HepG2 (cell line): ENCODE results near the gene U2AF2. TPM values are rescaled to one million over a fixed set of nuclear protein-coding genes. Genes with fewer than 3 reads are reported as not detected.
A peak's percentile ranks its signal among the peaks of the same experiment; 100 is the strongest.

Experiments used
- ATAD3A ChIP-seq: sonication (generic); formaldehyde crosslinking; IDR thresholded peaks from 2 replicates; pipeline ENCODE4 v1.4.0; 2020; ENCODE audit warnings: missing genetic modification reagents
- CSRNP2 ChIP-seq: sonication (generic); formaldehyde crosslinking; conservative IDR thresholded peaks from 2 replicates; pipeline ENCODE4 v1.8.0; 2022; ENCODE audit warnings: low read depth, missing genetic modification reagents
- ELF4 ChIP-seq: sonication (generic); formaldehyde crosslinking; IDR thresholded peaks from 2 replicates; pipeline ENCODE4 v1.5.0; 2020; ENCODE audit warnings: missing genetic modification reagents, mild to moderate bottlenecking, moderate library complexity, borderline replicate concordance
- HDAC6 ChIP-seq: fragments of 200-600 bp; sonication (generic); IDR thresholded peaks from 2 replicates; pipeline ENCODE4 v1.7.0; 2017; ENCODE audit warnings: mild to moderate bottlenecking, antibody characterized with exemption, low read length, low read depth
- JUN ChIP-seq: sonication (generic); formaldehyde crosslinking; IDR thresholded peaks from 2 replicates; pipeline ENCODE4 v1.4.0; 2020; ENCODE audit warnings: mild to moderate bottlenecking, missing genetic modification reagents
- KLF15 ChIP-seq: sonication (generic); formaldehyde crosslinking; IDR thresholded peaks from 2 replicates; pipeline ENCODE4 v1.8.1; 2023; ENCODE audit warnings: borderline replicate concordance, mild to moderate bottlenecking, inconsistent platforms, missing genetic modification reagents, mixed read lengths
- MYC ChIP-seq: sonication (generic); formaldehyde crosslinking; IDR thresholded peaks from 2 replicates; pipeline ENCODE4 v1.9.0; 2021; ENCODE audit warnings: missing genetic modification reagents, borderline replicate concordance
- NCOA2 ChIP-seq: sonication (generic); formaldehyde crosslinking; IDR thresholded peaks from 2 replicates; pipeline ENCODE4 v1.8.0; 2022; ENCODE audit warnings: inconsistent platforms
- PBX3 ChIP-seq: sonication (generic); formaldehyde crosslinking; IDR thresholded peaks from 2 replicates; pipeline ENCODE4 v1.8.1; 2023; ENCODE audit warnings: missing genetic modification reagents, inconsistent platforms, borderline replicate concordance
- SATB2 ChIP-seq: sonication (generic); formaldehyde crosslinking; IDR thresholded peaks from 2 replicates; pipeline ENCODE4 v1.5.0; 2020; ENCODE audit warnings: missing genetic modification reagents
- ZBED4 ChIP-seq: sonication (generic); formaldehyde crosslinking; IDR thresholded peaks from 2 replicates; pipeline ENCODE4 v1.4.0; 2020; ENCODE audit warnings: missing genetic modification reagents, borderline replicate concordance
- ZNF431 ChIP-seq: sonication (generic); formaldehyde crosslinking; IDR thresholded peaks from 2 replicates; pipeline ENCODE4 v1.9.0; 2022; ENCODE audit warnings: missing genetic modification reagents, low read depth, mild to moderate bottlenecking, borderline replicate concordance
- ZNF484 ChIP-seq: sonication (generic); formaldehyde crosslinking; IDR thresholded peaks from 2 replicates; pipeline ENCODE4 v1.5.1; 2020; ENCODE audit warnings: mild to moderate bottlenecking, low read depth, missing genetic modification reagents, borderline replicate concordance
- ZNF547 ChIP-seq: sonication (generic); formaldehyde crosslinking; IDR thresholded peaks from 2 replicates; pipeline ENCODE4 v1.5.1; 2020; ENCODE audit warnings: mild to moderate bottlenecking, missing genetic modification reagents
- ZNF652 ChIP-seq: IDR thresholded peaks from 2 replicates; pipeline ENCODE4 v1.6.1; 2016; ENCODE audit warnings: low read depth, borderline replicate concordance
- polyA plus RNA-seq, 8 experiments: library from polyadenylated mRNA; depleted of rRNA in 3 of 8; stranded (reverse) in 7 of 8; unstranded in 1 of 8; fragments of >200 nt; fragmentation: Illumina TruSeq in 4 of 8; extraction: Trizol in 4 of 8; gene quantifications; 2 replicates each; pipeline versions ENCODE4 v1.2.1 to v1.2.3, GENCODE V29; 2011 to 2016; ENCODE audit warnings: low read depth in 4 of 8, missing spikeins in 1 of 8, mixed read lengths in 1 of 8; ENCODE audit not compliant: insufficient read depth in 1 of 8
- total RNA-seq, 5 experiments: library from RNA; depleted of rRNA; stranded (reverse); fragments of >200 nt; fragmentation: Illumina TruSeq; extraction: Trizol; gene quantifications; 2 replicates each; pipeline ENCODE4 v1.2.3, GENCODE V29; 2016; ENCODE audit warnings: low read depth in 1 of 5
- TF ChIP-seq, protein P1 (sequence below): sonication (generic); formaldehyde crosslinking; IDR thresholded peaks from 2 replicates; pipeline ENCODE4 v1.4.0; 2020; ENCODE audit warnings: low read depth, mild to moderate bottlenecking, missing genetic modification reagents
- TF ChIP-seq, protein P2 (sequence below): sonication (generic); formaldehyde crosslinking; IDR thresholded peaks from 2 replicates; pipeline ENCODE4 v1.4.0; 2020; ENCODE audit warnings: missing genetic modification reagents
- TF ChIP-seq, protein P3 (sequence below): sonication (generic); formaldehyde crosslinking; IDR thresholded peaks from 2 replicates; pipeline ENCODE4 v1.4.0; 2020; ENCODE audit warnings: missing genetic modification reagents

The U2AF2 gene
- total and polyA plus RNA-seq, 2 of the 13 experiments (the other 11 are each of a cell fraction or from before 2014, with no cell fraction given): 84.3 to 124 TPM

GRCh38 chr19:55674841-55675660 lies 20.2 kb downstream of the U2AF2 start, which contains the start of gene EPN1 (continued):
- TF ChIP-seq, protein P1, sequence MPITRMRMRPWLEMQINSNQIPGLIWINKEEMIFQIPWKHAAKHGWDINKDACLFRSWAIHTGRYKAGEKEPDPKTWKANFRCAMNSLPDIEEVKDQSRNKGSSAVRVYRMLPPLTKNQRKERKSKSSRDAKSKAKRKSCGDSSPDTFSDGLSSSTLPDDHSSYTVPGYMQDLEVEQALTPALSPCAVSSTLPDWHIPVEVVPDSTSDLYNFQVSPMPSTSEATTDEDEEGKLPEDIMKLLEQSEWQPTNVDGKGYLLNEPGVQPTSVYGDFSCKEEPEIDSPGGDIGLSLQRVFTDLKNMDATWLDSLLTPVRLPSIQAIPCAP (CRISPR knock-in tag): no peak
- TF ChIP-seq ATAD3A (CRISPR knock-in tag): no peak
- TF ChIP-seq CSRNP2 (CRISPR knock-in tag): no peak
- TF ChIP-seq ZNF652 (CRISPR knock-in tag): no peak
- TF ChIP-seq ELF4: peak; percentile 81; the same call in 1 of the 2 replicates
- TF ChIP-seq, protein P2, sequence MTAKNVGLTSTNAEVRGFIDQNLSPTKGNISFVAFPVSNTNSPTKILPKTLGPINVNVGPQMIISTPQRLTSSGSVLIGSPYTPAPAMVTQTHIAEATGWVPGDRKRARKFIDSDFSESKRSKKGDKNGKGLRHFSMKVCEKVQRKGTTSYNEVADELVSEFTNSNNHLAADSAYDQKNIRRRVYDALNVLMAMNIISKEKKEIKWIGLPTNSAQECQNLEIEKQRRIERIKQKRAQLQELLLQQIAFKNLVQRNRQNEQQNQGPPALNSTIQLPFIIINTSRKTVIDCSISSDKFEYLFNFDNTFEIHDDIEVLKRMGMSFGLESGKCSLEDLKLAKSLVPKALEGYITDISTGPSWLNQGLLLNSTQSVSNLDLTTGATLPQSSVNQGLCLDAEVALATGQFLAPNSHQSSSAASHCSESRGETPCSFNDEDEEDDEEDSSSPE (CRISPR knock-in tag): peak; percentile 68
- TF ChIP-seq, protein P3, sequence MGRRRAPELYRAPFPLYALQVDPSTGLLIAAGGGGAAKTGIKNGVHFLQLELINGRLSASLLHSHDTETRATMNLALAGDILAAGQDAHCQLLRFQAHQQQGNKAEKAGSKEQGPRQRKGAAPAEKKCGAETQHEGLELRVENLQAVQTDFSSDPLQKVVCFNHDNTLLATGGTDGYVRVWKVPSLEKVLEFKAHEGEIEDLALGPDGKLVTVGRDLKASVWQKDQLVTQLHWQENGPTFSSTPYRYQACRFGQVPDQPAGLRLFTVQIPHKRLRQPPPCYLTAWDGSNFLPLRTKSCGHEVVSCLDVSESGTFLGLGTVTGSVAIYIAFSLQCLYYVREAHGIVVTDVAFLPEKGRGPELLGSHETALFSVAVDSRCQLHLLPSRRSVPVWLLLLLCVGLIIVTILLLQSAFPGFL (CRISPR knock-in tag): no peak
- no peak for TF ChIP-seq SATB2 (CRISPR knock-in tag)
- no peak for TF ChIP-seq ZBED4 (CRISPR knock-in tag)
- no peak for TF ChIP-seq JUN (CRISPR knock-in tag)
- TF ChIP-seq ZNF484 (CRISPR knock-in tag): no peak
- TF ChIP-seq ZNF547 (CRISPR knock-in tag): peak; percentile 73
- TF ChIP-seq HDAC6: no peak
- no peak for TF ChIP-seq PBX3 (CRISPR knock-in tag)
- peak; percentile 60; the same call in 1 of the 2 replicates for TF ChIP-seq MYC
- no peak for TF ChIP-seq KLF15 (CRISPR knock-in tag)
- TF ChIP-seq ZNF431 (CRISPR knock-in tag): 0 out of 2 replicates have a peak, but pooled peaks have one; percentile 78
- TF ChIP-seq NCOA2: no peak
